HCT116 (cell line): Measurements from ENCODE around the gene ERAP2. TPM values are rescaled to one million over a fixed set of nuclear protein-coding genes. Genes with fewer than 3 reads are reported as not detected.

Experiments used
- ATAC-seq: fragments of 200-7000 bp; cut with Tn5 transposase; 2 replicates; pipeline ENCODE4 v1.9.1; 2020; ENCODE audit warnings: mild to moderate bottlenecking, moderate library complexity
- BruUV-seq: library from RNA; stranded (reverse); fragments of 400-500 nt; replicated peaks from 2 replicates; lab custom pipeline; 2021; lab: Mats Ljungman, UMichigan
- CTCF ChIA-PET: fragments of 300-600 bp; sonication (Branson Sonifier 250); formaldehyde crosslinking; loops from one replicate; lab custom pipeline; 2021; ENCODE audit warnings: antibody characterized with exemption; lab: Charles Lee
- POLR2A ChIA-PET: fragments of 300-600, 350-600 bp; sonication (Branson Sonifier 250); formaldehyde crosslinking; loops from one replicate; lab custom pipeline; 2021; ENCODE audit warnings: antibody characterized with exemption; lab: Charles Lee
- RAD21 ChIA-PET, 2 experiments: fragments of 300-600 bp; sonication (Branson Sonifier 250); formaldehyde crosslinking; loops; one replicate each; lab custom pipeline; 2023; ENCODE audit warnings: low total read pairs in 2 of 2; ENCODE audit not compliant: uncharacterized antibody in 2 of 2, unreplicated experiment in 2 of 2, low non-redundant PET in 1 of 2; lab: Charles Lee
- DNase-seq: peaks from one replicate; pipeline ENCODE4 v3.0.0-alpha.2; 2010; ENCODE audit warnings: low read depth, low spot score
- H2AFZ ChIP-seq: fragments of 200-600 bp; shearing (Covaris generic), sonication (generic); 2 replicates; pipeline ENCODE4 v1.6.1; 2017; ENCODE audit warnings: low read depth, mixed run types, mixed read lengths, antibody characterized with exemption, low read length; ENCODE audit not compliant: poor library complexity, severe bottlenecking
- H3K27ac ChIP-seq: 2 replicates; pipeline ENCODE4 v1.5.1; 2012; ENCODE audit warnings: low read depth, low read length
- H3K27me3 ChIP-seq: fragments of 200-600 bp; sonication (generic); 2 replicates; pipeline ENCODE4 v1.6.1; 2016; ENCODE audit warnings: mixed run types, low read length, mixed read lengths; ENCODE audit not compliant: insufficient read depth
- H3K36me3 ChIP-seq, 2 experiments: fragments of 200-500 bp in 1 of 2; fragments of 200-600 bp in 1 of 2; sonication (Bioruptor generic) in 1 of 2; sonication (generic) in 1 of 2; 2 replicates each; pipeline versions ENCODE4 v1.5.1 to v1.6.1; 2014 to 2016; ENCODE audit warnings: low read length in 2 of 2, inconsistent platforms in 1 of 2, mixed read lengths in 1 of 2, mixed run types in 1 of 2; ENCODE audit not compliant: insufficient read depth in 2 of 2, control insufficient read depth in 1 of 2
- H3K4me1 ChIP-seq, 2 experiments: fragments of 200-600 bp in 1 of 2; sonication (generic) in 1 of 2; 2 replicates each; pipeline versions ENCODE4 v1.5.1 to v1.6.1; 2012 to 2017; ENCODE audit warnings: low read length in 2 of 2, inconsistent platforms in 1 of 2, mild to moderate bottlenecking in 1 of 2, mixed read lengths in 1 of 2, mixed run types in 1 of 2, moderate library complexity in 1 of 2; ENCODE audit not compliant: insufficient read depth in 2 of 2, control insufficient read depth in 1 of 2
- H3K4me2 ChIP-seq: fragments of 200-600 bp; sonication (generic); 2 replicates; pipeline ENCODE4 v1.6.1; 2017; ENCODE audit warnings: mixed run types, low read length, mixed read lengths
- H3K4me3 ChIP-seq, 2 experiments: fragments of 200-600 bp in 1 of 2; sonication (generic) in 1 of 2; replicated peaks in 1 of 2; 2 replicates each; pipeline ENCODE4 v1.5.1; 2011 to 2016; ENCODE audit warnings: low read length in 2 of 2, control low read depth in 1 of 2, low read depth in 1 of 2, mild to moderate bottlenecking in 1 of 2, mixed read lengths in 1 of 2, mixed run types in 1 of 2
- H3K79me2 ChIP-seq: fragments of 200-600 bp; sonication (generic); 2 replicates; pipeline ENCODE4 v1.6.1; 2017; ENCODE audit warnings: mild to moderate bottlenecking, mixed run types, low read length, moderate library complexity, mixed read lengths; ENCODE audit not compliant: insufficient read depth
- H3K9ac ChIP-seq: fragments of 200-600 bp; sonication (generic); 2 replicates; pipeline ENCODE4 v1.6.1; 2016; ENCODE audit warnings: low read length, mixed read lengths
- H3K9me2 ChIP-seq: fragments of 200-600 bp; sonication (generic), shearing (Covaris generic); 2 replicates; pipeline ENCODE4 v1.6.1; 2017; ENCODE audit warnings: mixed run types, mild to moderate bottlenecking, moderate library complexity; ENCODE audit not compliant: insufficient read depth
- H3K9me3 ChIP-seq, 2 experiments: fragments of 200-500 bp in 1 of 2; fragments of 200-600 bp in 1 of 2; sonication (Bioruptor generic) in 1 of 2; sonication (generic) in 1 of 2; 2 replicates each; pipeline ENCODE4 v1.6.1; 2014 to 2017; ENCODE audit warnings: low read length in 2 of 2, mixed read lengths in 2 of 2, inconsistent platforms in 1 of 2, low read depth in 1 of 2, mild to moderate bottlenecking in 1 of 2, mixed run types in 1 of 2, moderate library complexity in 1 of 2; ENCODE audit not compliant: control insufficient read depth in 1 of 2, insufficient read depth in 1 of 2
- H4K20me1 ChIP-seq: fragments of 200-600 bp; sonication (generic), shearing (Covaris generic); 2 replicates; pipeline ENCODE4 v1.6.1; 2017; ENCODE audit warnings: mixed run types, mild to moderate bottlenecking, moderate library complexity; ENCODE audit not compliant: insufficient read depth
- CBX3 ChIP-seq: IDR thresholded peaks from 2 replicates; pipeline ENCODE4 v1.6.1; 2012; ENCODE audit warnings: low read depth
- EGR1 ChIP-seq: IDR thresholded peaks from 2 replicates; pipeline ENCODE4 v1.6.1; 2012; ENCODE audit warnings: low read depth
- ELF1 ChIP-seq: IDR thresholded peaks from 2 replicates; pipeline ENCODE4 v1.6.1; 2012; ENCODE audit warnings: low read depth, borderline replicate concordance
- EZH2 ChIP-seq: fragments of 200-600 bp; sonication (generic); IDR thresholded peaks from 2 replicates; pipeline ENCODE4 v1.6.1; 2017; ENCODE audit warnings: antibody characterized with exemption, mixed run types
- FOSL1 ChIP-seq: IDR thresholded peaks from 2 replicates; pipeline ENCODE4 v1.6.1; 2012; ENCODE audit warnings: low read depth
- ZFX ChIP-seq: fragments of 450-650 bp; IDR thresholded peaks from 2 replicates; pipeline ENCODE4 v1.6.1; 2017
- intact Hi-C: fragments of 100-400 bp; cut with micrococcal nuclease; formaldehyde crosslinking; loops from 2 replicates; pipeline ENCODE4 v1.10.0; 2022
- total RNA-seq: library from RNA; stranded (reverse); gene quantifications from one replicate; pipeline ENCODE4 v1.2.1, GENCODE V29; 2021; ENCODE audit not compliant: unreplicated experiment

Gene ERAP2
- total RNA-seq, 1 experiment from 2014 or later = 2.2 TPM

DNA sequence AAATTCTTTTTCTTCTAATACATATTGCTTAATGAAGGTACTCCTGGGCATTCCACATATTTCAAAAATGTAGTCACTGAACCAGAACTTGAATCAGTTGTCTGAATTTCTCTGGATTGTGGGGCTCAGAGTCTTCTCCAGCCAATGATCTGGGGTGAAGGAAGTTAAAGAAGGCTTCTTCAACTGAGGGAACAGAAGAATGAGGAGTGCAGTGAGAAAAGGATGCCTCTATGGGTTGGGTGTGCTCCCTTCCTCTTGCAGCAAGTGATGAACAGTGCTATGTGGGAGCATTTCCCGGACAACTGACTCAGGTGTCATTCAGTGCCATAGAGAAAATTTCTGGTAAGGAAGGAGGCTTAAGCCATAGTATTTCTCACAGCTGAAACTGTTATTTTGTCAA lies 67.5 kb downstream of the ERAP2 start:
- Histone ChIP-seq H3K9ac (no peak overlapping the region), H3K4me3 (no peak overlapping the region), H3K27ac (no peak overlapping the region), H3K36me3 (no peaks in the 10 kb centered on the region), H4K20me1 (no peaks in the 10 kb centered on the region), H3K79me2 (peaks cover 42% of the 10 kb centered on the region), H2AFZ (no peak overlapping the region), H3K9me3 (no peaks in the 10 kb centered on the region), H3K4me1 (peaks cover 0 to 4% of the 10 kb centered on the region in 2 experiments; a peak in 1 of 4 replicates), H3K27me3 (no peaks in the 10 kb centered on the region), H3K9me2 (no peaks in the 10 kb centered on the region), H3K4me2 (no peak overlapping the region)
- DNase-seq (no peak), ATAC-seq (no peak)
- POLR2A ChIA-PET = interaction anchor here (1.2 kb wide), 1 partner anchor 8 kb away, joined by 3 read pairs; the partner anchor contains the start of gene LNPEP
- intact Hi-C loops = no loop called here
- CTCF ChIA-PET = no interaction called here
- no TSS peak for BruUV-seq
- no peak for TF ChIP-seq FOSL1
- RAD21 ChIA-PET = no interaction called here

DNA sequence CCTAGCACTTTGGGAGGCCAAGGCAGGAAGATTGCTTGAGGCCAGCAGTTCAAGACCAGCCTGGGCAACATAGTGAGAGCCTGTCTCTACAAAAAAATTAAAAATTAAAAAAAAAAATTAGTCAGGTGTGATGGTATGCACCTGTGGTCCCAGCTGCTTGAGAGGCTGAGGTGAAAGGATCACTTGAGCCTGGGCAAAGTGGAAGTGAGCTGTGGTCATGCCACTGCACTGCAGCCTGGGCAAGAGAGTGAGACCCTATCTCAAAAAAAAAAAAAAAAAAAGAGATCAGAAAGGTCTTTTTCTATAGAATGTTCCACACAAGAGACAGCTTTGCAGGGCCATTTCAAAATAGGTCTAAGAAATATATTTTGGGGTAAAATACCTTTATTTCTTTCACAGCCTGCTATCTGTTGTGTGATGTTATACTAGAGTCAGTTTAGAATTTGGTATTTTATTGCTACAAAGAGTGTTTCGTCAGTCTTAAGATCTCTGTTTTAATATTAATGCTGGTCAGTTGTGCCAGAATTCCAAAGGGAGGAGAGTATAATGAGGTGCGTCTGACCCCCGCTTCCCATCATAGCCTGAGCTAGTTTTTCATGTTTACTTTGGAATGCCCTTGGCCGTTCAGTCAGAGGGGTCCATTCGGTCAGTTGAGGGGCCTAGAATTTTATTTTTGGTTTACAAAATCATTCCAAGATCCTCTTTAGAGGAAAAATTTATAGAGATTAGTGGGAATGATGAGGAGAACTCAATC lies 69.0 kb downstream of the ERAP2 start:
- RAD21 ChIA-PET = no interaction called here
- Histone ChIP-seq H3K9me3 (no peaks in the 10 kb centered on the region), H3K36me3 (no peaks in the 10 kb centered on the region), H2AFZ (no peak overlapping the region), H3K9me2 (no peaks in the 10 kb centered on the region), H3K4me3 (no peak overlapping the region), H3K4me1 (peaks cover 0 to 4% of the 10 kb centered on the region in 2 experiments; a peak in 1 of 4 replicates), H3K4me2 (no peak overlapping the region), H3K79me2 (peaks cover 34% of the 10 kb centered on the region), H3K9ac (no peak overlapping the region), H4K20me1 (no peaks in the 10 kb centered on the region), H3K27me3 (no peaks in the 10 kb centered on the region), H3K27ac (no peak overlapping the region)
- DNase-seq (no peak), ATAC-seq (no peak)
- POLR2A ChIA-PET = no interaction called here
- no TSS peak for BruUV-seq
- CTCF ChIA-PET = no interaction called here
- no peak for TF ChIP-seq ELF1
- TF ChIP-seq CBX3 = no peak
- no peak for TF ChIP-seq EGR1
- no peak for TF ChIP-seq ZFX
- no peak for TF ChIP-seq EZH2
- intact Hi-C loops = no loop called here
